HG03280 (cell line): ENCODE results near the gene HOXD8.

Experiments used
- ATAC-seq: cut with Tn5 transposase; IDR thresholded peaks from one replicate; pipeline ENCODE4 v1.9.1; 2021; ENCODE audit warnings: mild to moderate bottlenecking, moderate library complexity; ENCODE audit not compliant: unreplicated experiment

The HOXD8 gene

DNA sequence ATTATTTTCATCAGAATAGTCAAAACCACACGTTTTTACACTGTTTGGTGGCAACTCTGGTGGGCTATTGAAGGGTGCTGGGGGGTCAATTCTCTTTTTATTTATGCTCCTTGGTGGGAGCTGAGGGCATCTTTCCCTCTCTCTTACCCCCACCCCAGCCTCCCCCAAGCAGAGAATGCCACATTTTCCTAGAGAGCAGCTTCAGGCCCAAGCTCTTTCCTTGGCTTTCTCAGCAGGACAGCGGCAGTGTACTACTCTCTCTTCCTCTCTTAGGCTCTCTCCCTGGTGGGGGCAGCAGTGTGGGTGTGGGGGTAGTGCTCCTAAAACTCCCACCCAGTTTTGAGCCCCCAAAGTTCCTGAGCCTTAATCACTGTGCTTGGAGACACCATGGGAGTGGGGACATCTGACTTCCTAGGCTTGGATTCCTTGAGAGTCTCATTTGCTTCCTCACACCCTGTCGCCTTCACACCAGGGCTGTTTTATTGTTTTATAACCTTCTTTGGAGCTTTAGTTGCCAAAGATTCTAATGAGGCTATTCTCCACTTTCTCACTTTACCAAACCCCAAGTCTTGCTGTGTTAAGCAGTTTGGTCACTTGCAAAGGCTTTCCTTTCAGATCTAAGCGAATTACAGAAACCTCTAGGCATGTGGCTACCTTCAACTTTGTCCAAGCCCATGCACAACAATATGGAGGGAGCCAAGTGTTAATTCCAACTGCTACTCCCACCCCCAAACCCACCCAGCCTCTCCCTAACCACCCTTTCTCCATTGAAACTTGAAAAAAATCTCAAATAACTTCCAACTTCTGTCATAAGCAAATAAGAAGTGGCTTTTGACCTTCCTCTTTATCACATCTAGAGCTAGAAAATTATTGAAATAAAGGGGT is 15.8 kb downstream of the HOXD8 start:
- no peak for ATAC-seq

- ATAC-seq: no peak
Observed at GRCh38 chr2:176146101-176146500, 16.6 kb downstream of the HOXD8 start.

DNA sequence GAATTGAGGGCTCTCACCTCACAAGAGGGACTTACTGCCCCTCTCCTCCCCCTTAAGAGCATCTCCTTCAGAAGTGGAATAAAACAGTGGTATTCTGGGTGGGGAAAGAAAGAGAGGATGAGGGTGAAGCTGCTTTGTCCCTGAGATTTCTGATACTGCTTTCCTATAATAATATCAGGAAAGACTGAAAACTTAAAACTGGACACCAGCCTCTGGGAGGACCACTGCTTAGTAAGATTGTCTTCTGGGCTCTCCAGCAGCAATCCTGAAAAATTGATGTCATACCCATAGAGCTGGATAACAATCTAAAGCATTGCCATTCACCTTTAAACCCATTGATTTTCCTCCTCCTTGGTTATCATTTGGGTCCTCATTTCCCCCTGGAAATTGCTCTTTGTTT is 17.1 kb downstream of the HOXD8 start:
- ATAC-seq: no peak

- no peak for ATAC-seq
Observed at GRCh38 chr2:176147210-176147799, 17.8 kb downstream of the HOXD8 start.

DNA sequence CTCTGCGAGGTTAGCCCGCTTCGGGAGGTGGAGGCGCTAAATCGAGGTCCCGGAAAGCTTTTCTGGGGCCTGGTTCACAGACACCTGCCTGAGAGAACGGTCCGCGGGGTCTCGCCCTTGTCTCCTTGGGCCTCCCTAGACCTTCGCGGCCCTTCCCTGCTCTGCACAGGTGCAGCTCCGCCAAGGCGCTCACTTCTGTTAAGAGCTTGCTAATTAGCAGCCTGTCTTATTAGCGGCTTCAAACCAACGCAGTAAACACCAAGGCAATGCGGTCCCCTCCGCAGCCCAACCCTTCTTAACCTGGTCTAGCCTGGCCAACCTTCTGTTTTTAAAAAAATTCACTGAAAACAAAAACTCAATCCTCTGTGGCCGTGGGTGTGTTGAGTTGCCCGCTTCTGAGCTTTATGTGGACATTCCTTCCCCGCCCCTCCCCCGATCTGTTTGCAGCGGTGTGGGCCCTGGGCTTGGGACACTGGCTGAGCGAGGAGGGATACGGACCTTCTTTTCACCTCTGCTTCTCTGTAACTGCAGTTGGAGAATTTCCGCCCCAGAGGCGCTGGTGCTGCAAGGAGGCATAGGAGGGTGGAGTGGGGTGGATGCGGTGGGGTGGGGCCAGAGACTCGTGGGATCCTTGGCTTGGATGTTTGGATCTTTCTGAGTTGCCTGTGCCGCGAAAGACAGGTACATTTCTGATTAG is 18.4 kb downstream of the HOXD8 start:
- ATAC-seq: no peak

DNA sequence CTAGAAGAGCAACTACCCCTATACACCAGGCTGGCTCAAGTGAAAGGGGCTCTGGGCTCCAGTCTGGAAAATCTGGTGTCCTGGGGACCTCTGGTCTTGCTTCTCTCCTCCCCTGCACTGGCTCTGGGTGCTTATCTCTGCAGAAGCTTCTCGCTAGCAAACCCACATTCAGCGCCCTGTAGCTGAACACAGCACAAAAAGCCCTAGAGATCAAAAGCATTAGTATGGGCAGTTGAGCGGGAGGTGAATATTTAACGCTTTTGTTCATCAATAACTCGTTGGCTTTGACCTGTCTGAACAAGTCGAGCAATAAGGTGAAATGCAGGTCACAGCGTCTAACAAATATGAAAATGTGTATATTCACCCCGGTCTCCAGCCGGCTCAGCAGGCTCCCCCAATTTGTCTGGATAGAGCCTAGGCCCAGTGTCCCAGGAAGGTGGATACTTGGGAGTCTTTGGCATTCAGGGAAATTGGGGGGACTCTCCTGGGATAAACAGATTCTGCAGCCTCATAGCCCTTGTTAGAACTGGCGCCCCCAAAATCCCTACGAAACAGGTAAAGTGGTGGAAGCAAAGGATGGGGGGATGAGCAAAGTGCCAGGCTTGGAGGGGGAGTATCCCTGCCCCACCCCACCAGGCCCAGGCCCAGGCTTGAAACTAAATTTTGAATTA is 19.4 kb downstream of the HOXD8 start:
- ATAC-seq: no peak

DNA sequence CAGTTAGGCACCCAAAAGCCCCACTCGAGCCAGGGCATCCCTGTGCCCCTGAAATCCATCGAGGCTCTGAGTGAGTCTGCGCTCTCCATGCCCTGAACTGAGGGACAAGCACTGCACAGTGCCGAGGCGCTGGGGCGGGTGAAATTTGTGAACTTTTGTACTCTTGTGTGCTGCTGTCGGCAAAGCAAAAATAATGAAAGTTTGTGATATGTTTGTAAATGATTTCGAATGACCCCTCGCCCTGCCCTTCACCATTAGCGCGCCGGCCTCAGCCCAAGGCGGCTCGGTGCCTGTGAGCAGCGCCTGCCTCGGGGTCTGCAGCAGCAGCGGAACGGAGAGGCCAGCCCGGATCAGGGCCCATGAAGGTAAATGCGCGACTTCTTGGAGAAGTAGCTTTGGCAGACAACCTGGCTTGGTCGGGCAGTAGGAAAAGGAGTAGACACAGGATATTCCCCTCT is 20.0 kb downstream of the HOXD8 start:
- ATAC-seq: no peak

- no peak for ATAC-seq
Observed at GRCh38 chr2:176149939-176150583, 20.6 kb downstream of the HOXD8 start.

DNA sequence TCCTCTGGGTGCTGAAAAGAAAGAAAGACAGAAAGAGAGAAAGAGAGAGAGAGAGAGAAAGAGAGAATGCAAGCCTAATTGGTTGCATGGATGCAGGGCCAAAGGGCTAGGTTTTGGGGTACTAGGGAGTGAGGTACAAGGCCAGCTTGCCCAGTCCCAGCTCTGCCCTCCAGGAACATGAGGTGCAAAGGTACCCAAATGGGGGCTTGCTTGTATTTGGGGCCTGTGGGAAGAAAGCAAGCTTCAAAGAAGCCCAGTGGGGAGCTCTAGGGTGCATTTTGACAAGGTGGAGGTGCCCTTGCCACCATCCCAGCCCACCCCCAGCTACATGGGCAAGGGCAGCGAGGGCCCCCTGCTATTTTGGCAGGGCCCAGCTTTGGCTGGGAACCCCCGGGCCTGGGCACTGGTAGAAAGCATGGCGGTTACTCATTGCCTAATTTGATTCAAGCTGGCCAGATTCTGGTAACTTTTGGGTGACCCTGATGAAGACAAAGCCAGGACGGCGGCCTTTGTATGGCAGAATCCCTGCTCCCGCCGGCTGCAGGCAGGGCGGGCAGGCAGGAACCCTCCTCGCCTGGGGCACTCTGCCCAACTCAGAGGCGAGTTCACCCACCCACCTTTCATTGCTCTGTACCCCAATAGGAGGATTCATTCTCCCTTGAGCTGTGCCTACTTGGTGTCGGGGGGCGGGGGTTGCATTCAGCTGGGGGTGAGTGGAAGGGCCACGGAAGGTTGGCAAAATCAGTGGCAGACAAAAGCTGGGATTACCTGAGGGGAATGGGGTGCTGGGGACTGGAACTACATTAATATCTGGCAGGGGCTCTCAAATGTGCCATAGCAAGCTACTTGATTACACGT is 21.3 kb downstream of the HOXD8 start:
- no peak for ATAC-seq

GRCh38 chr2:176151442-176152287 is 22.2 kb downstream of the HOXD8 start, which contains the start of gene HOXD4:
HOXD4 (plus strand) TSS chr2:176151550; CDS start chr2:176151634, 84 bp downstream.
- ATAC-seq: no peak

DNA sequence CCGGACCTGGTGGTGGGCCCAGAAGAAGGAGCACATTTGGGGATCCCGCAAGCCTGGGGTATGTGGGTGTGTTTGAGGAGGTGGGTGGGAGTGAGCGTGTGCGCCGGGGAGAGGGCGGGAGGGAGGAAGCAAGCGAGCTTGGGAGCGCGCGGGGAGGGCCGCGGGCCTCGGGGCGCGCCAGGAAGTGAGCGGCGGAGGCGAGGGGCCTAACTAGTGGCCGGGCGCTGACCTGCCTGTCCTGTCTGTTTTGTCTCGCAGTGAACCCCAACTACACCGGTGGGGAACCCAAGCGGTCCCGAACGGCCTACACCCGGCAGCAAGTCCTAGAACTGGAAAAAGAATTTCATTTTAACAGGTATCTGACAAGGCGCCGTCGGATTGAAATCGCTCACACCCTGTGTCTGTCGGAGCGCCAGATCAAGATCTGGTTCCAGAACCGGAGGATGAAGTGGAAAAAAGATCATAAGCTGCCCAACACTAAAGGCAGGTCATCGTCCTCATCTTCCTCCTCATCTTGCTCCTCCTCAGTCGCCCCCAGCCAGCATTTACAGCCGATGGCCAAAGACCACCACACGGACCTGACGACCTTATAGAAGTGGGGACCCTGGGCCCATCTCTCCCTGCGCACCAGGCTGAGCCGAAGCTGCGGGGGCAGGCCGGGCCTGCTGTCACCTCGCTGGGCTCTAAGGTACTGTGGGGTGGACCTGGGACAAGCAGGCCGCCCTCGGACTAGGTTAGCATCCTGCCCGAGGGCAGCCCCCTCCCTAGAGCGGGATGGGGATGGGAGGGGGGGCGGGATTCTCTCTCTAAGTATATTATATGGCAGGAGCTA is 23.1 kb downstream of the HOXD8 start:
- no peak for ATAC-seq

DNA sequence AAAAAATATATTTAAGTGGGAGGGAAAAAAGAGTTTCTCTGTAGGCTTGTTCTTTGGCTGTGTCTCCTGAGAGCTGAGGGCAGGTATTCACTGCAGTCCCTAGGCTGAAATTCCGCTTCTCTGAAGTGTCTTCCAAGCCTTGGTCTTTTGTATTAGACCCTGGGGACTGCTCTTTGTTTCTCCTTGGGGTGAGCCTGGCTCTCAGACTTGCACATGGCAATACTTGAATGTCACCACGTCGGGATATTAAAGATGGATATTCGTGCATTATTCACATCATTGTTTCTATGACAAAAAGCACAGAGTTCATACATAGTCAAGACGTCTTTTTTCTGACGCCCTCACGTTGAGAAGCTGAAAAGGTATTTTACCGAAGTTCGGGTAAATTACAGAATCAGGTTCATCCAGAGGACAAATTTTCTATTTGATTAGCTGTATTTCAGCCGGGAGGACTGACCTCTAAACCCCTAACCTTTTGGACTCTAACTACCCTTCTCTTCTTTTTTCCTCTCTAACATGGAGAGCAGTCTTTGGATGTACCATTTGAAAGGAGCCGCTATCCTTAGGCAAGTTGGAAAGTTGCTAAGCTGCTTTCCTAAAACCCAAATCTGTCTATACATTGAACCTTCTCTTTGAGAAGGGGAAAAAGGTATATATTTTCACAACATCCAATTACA is 25.2 kb downstream of the HOXD8 start:
- ATAC-seq: no peak

DNA sequence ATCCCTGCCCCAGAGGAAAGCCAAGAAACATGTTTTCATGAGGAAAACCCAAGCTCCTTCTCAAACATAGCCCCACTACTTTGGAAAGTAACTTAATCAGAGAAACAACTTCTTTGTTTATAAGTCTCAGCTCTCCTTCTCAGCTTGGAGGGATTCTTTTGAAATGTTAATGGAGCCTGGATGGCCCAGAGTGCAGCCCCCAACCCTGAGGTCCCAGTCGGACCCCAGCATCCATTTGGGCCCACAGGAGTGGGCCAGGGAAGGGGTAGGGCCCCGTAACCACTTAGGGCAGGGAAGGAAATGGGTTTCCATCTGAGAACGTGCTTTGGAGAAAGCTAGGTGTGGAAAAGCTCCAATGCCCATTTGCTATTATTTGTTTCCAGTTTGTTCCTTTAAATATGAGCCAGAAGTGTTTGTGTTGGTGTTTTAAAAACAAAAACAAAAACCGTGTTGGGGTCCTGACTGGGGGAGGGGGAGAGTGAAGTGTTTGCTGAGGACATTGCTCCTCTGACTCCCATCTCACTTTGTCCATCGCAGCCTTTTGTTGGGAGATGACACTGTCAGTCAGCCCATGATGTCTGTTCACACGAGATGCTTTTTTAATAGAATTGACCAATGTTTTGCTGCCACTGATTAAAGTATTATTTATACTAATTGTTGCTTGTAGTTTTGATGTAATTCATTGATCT is 26.0 kb downstream of the HOXD8 start:
- no peak for ATAC-seq

DNA sequence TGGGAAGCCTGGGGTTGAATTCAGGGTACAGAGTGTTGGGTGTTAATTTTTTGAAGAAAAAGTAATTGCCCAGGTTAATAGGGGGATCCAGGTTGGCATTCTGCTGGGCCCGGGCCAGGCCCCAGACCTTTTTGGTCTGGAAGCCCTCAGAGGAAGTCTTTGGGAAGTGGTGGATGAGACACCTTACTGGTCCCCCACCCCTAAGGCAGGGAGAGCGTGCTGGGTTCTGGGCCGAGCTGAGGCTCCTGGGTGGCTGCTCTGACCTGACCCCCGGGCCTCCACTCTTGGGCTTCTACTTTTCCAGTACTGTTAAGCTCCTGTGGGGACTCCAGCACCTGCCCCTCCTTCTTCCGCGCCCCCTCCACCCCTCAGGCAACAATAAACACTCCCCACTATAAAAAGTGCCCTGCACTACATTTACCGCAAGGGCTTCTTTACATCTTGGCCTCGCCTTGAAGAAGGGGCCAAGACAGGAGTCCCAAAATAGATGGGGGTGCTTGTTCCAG is 26.8 kb downstream of the HOXD8 start:
- no peak for ATAC-seq

DNA sequence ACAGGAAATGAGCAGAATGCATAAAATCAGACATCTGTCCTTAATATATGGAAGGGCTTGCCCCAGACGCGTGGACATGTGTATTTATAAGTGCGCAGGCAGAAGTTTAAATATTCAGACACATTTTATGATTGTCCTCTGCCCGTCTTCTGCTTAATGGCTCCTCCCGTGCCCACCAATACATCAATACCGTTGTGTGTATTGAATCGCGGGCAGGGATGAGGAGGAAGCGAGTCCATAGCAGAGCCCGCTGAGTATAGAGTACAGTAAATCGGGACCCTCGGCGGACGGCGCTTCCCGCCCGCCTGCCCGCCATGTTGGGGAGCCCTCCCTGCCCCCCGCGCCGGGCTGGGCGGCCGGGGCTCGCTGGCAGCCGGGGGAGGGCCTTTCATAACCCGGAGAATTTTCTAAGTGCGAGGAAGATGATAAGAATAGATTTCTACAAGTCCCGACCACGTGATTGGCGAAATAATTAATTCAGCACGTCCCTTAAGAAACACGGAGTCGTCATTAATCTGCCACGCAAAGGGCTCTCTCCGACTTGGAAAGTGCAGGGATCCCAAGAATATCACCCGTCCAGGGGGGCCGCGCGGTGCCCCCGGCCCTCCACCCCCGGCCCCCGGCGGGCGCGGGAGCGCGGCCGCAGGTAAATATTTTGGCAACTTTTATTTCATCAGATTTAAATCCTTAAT is 27.4 kb downstream of the HOXD8 start, which contains the start of gene HOXD3:
TSS of gene HOXD3 (plus strand) at position 501 of the 692 bp plus-strand sequence. CDS start 11,808 bp downstream, outside the sequence.
- ATAC-seq: no peak
